HL-60 (cell line): Measurements from ENCODE around the gene SIGLECL1.

ENCODE experiments used
- DNase-seq, 2 experiments: peaks; one replicate each; pipeline ENCODE4 v3.0.0-alpha.2; 2010 to 2020; ENCODE audit warnings: low read depth in 1 of 2, low spot score in 1 of 2
- H3K27ac ChIP-seq: fragments of 250-450 bp; sonication (Bioruptor Pico); replicated peaks from 2 replicates; pipeline ENCODE4 v1.5.1; 2020; ENCODE audit warnings: mild to moderate bottlenecking, moderate library complexity
- H3K27me3 ChIP-seq: fragments of 250-450 bp; sonication (Bioruptor Pico); 2 replicates; pipeline ENCODE4 v1.5.1; 2021; ENCODE audit warnings: mild to moderate bottlenecking, moderate library complexity; ENCODE audit not compliant: insufficient read depth, poor library complexity, severe bottlenecking
- H3K4me3 ChIP-seq: replicated peaks from 2 replicates; pipeline ENCODE4 v1.5.1; 2011; ENCODE audit warnings: mild to moderate bottlenecking, control low read depth, low read length; ENCODE audit not compliant: insufficient read depth
- CTCF ChIP-seq: IDR thresholded peaks from one replicate; pipeline ENCODE4 v1.5.1; 2011; ENCODE audit warnings: low read length, control low read depth, inconsistent platforms; ENCODE audit not compliant: insufficient read depth
- GABPA ChIP-seq: IDR thresholded peaks from 2 replicates; pipeline ENCODE4 v1.6.1; 2012; ENCODE audit warnings: low read depth
- POLR2AphosphoS5 ChIP-seq: IDR thresholded peaks from 2 replicates; pipeline ENCODE4 v1.6.1; 2012; ENCODE audit warnings: low read depth
- REST ChIP-seq: IDR thresholded peaks from 2 replicates; pipeline ENCODE4 v1.6.1; 2012; ENCODE audit warnings: low read depth; ENCODE audit not compliant: insufficient replicate concordance
- SPI1 ChIP-seq: IDR thresholded peaks from 2 replicates; pipeline ENCODE4 v1.6.1; 2012; ENCODE audit warnings: low read depth, mild to moderate bottlenecking, borderline replicate concordance

The SIGLECL1 gene

GRCh38 chr19:51305479-51305878, 54.6 kb downstream of the SIGLECL1 start:
- TF ChIP-seq REST, result no peak
- no peak for TF ChIP-seq GABPA
- TF ChIP-seq CTCF, result no peak
- no peak for TF ChIP-seq SPI1
- no peak for TF ChIP-seq POLR2AphosphoS5
- no peak overlapping the region for H3K4me3 ChIP-seq
- no peak for DNase-seq
- no peak overlapping the region for H3K27ac ChIP-seq
- no peaks in the 10 kb centered on the region for H3K27me3 ChIP-seq

GRCh38 chr19:51311351-51312257, 60.7 kb downstream of the SIGLECL1 start, which contains the start of gene IGLON5:
IGLON5 (plus strand) TSS chr19:51311644; CDS start chr19:51311848, 204 bp downstream.
- Histone ChIP-seq H3K27me3 (no peaks in the 10 kb centered on the region), H3K4me3 (no peak within 1 kb of the TSS), H3K27ac (no peak within 1 kb of the TSS)
- TF ChIP-seq SPI1, result no peak
- TF ChIP-seq GABPA, result no peak
- TF ChIP-seq REST, result no peak
- no peak for TF ChIP-seq CTCF
- TF ChIP-seq POLR2AphosphoS5, result no peak
- DNase-seq, result no peak

GRCh38 chr19:51316688-51317087, 65.8 kb downstream of the SIGLECL1 start:
- H3K27ac ChIP-seq, result no peak overlapping the region
- DNase-seq, result no peak
- no peak overlapping the region for H3K4me3 ChIP-seq
- no peak for TF ChIP-seq REST
- no peak for TF ChIP-seq GABPA
- no peak for TF ChIP-seq POLR2AphosphoS5
- TF ChIP-seq CTCF, result no peak
- TF ChIP-seq SPI1, result no peak
- H3K27me3 ChIP-seq, result peaks cover 2% of the 10 kb centered on the region
